Stimulated activated memory B cell treated with anti-CD40 and anti-IgM and Interleukin-4, amounts not matched to agents 10 μg/mL and 1 μg/mL and 100 μg/mL, for 72 hours (primary cell): ENCODE results near the gene TP53RK.

Experiments used
- ATAC-seq: fragments of 150-1000 bp; cut with Tn5 transposase; 2 replicates; pipeline ENCODE4 v1.10.0; 2021
- H3K27ac Mint-ChIP-seq: one replicate; pipeline ENCODE4 v1.8.0; 2022; ENCODE audit warnings: mild to moderate bottlenecking, mixed read lengths
- H3K27me3 Mint-ChIP-seq: one replicate; pipeline ENCODE4 v1.8.0; 2022; ENCODE audit warnings: mixed read lengths
- H3K36me3 Mint-ChIP-seq: one replicate; pipeline ENCODE4 v1.8.0; 2022; ENCODE audit warnings: mixed read lengths
- H3K4me1 Mint-ChIP-seq: one replicate; pipeline ENCODE4 v1.8.0; 2022; ENCODE audit warnings: mixed read lengths
- H3K4me3 Mint-ChIP-seq: one replicate; pipeline ENCODE4 v1.8.0; 2022; ENCODE audit warnings: mild to moderate bottlenecking, moderate library complexity, mixed read lengths
- H3K9me3 Mint-ChIP-seq: one replicate; pipeline ENCODE4 v1.8.0; 2022; ENCODE audit warnings: mixed read lengths

TP53RK gene

DNA sequence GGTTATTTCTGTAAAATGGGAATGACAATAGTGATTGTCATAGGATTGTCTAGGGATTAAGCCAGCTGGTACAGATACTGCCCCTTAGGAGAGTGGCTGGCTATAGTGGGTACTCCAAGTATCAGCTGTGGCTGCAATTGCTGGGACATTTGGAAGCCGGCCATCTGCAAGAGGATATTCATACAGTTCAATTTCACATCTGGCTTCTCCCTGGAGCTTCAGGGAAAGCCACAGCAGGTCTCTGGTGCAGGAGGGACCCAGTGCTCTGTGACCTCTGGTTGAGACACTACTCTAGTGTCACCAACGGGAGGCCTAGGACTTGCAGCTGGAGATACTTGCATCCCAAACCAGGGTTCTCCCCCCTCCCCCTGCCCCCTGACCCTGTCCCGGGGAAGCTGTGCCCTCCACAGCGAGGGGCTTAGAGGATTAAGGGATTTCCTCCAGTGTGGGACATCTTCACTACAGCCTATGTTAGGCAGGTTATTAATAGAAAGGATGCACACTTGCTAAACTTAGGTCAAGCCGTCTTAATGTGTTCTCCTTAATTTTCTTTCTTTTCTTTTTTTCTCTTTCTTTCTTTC, 22.9 kb upstream of the TP53RK start:
- Mint-ChIP-seq H3K9me3 (no peaks in the 10 kb centered on the region), H3K4me3 (no peak overlapping the region), H3K27me3 (peaks cover 75% of the 10 kb centered on the region), H3K4me1 (peaks cover 16% of the 10 kb centered on the region), H3K27ac (no peak overlapping the region), H3K36me3 (no peaks in the 10 kb centered on the region)
- ATAC-seq, result no peak

DNA sequence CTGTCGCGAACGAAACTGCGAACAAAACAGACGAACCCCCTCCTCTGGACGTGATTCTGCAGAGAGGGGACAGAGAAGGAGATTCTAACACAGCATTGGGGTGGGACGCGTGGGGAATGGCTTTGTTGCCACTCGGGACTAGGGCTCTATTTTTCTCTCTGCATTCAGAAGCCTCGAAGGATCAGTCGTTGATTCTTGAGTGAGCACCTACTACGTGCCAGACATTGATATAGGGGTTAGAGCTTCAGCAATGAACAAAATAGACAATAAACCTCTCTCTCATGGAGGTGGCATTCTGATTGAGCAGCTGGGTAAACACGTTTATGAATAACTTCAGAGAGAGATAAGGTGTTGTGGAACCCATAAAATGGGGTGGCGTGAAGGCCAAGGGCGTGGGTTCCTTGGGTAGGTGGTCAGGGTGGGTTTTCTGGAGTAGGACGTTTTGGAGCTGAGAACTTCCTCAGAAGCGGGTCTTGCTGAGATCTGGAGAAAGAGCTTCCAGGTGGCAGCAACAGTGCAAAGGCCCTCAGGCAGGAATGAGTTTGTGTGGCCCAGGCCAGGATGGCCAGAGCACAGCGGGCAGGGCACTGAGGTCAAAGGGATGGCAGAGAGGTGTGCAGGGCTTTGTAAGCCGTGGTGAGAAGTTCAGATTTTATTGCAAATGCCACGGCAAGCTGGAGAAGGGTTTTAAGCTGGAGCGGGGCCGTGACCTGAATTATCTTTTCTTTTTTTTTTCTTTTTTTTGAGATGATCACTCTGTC, 21.1 kb upstream of the TP53RK start:
- H3K9me3 Mint-ChIP-seq, result peaks cover 2% of the 10 kb centered on the region
- H3K4me3 Mint-ChIP-seq, result peak overlapping the region; percentile 59

GRCh38 chr20:46709459-46710152, 20.4 kb upstream of the TP53RK start, which contains the start of gene SLC2A10:
Gene SLC2A10, plus strand, starts transcription at chr20:46709649. Its CDS starts 88 bp downstream, at chr20:46709737.
- Mint-ChIP-seq H3K27ac (no peak within 1 kb of the TSS), H3K36me3 (no peaks in the 10 kb centered on the region), H3K4me3 (peak within 1 kb of the TSS; percentile 59), H3K27me3 (peaks cover 67% of the 10 kb centered on the region), H3K4me1 (peaks cover 16% of the 10 kb centered on the region), H3K9me3 (peaks cover 3% of the 10 kb centered on the region)
- peak; percentile 29 for ATAC-seq

More for the DNA sequence above, 21.1 kb upstream of the TP53RK start:
- Mint-ChIP-seq H3K36me3 (no peaks in the 10 kb centered on the region), H3K4me1 (peaks cover 16% of the 10 kb centered on the region), H3K27ac (no peak overlapping the region), H3K27me3 (peaks cover 68% of the 10 kb centered on the region)
- no peak for ATAC-seq

- peak overlapping the region; percentile 19 for H3K4me3 Mint-ChIP-seq
- H3K27ac Mint-ChIP-seq, result no peak overlapping the region
- H3K36me3 Mint-ChIP-seq, result no peaks in the 10 kb centered on the region
- ATAC-seq, result peak; percentile 32
- peaks cover 16% of the 10 kb centered on the region for H3K4me1 Mint-ChIP-seq
- peaks cover 3% of the 10 kb centered on the region for H3K9me3 Mint-ChIP-seq
- H3K27me3 Mint-ChIP-seq, result peaks cover 67% of the 10 kb centered on the region
Observed at GRCh38 chr20:46709055-46709458, 19.8 kb upstream of the TP53RK start.

- no peak overlapping the region for H3K27ac Mint-ChIP-seq
- H3K9me3 Mint-ChIP-seq, result peaks cover 3% of the 10 kb centered on the region
- H3K27me3 Mint-ChIP-seq, result peaks cover 66% of the 10 kb centered on the region
- H3K36me3 Mint-ChIP-seq, result no peaks in the 10 kb centered on the region
- no peak for ATAC-seq
- H3K4me1 Mint-ChIP-seq, result peaks cover 16% of the 10 kb centered on the region
- H3K4me3 Mint-ChIP-seq, result no peak overlapping the region
Observed at GRCh38 chr20:46708172-46708860, 19.1 kb upstream of the TP53RK start.

GRCh38 chr20:46706242-46706641, 17.0 kb upstream of the TP53RK start:
- Mint-ChIP-seq H3K27me3 (peaks cover 52% of the 10 kb centered on the region), H3K4me1 (peaks cover 16% of the 10 kb centered on the region), H3K4me3 (no peak overlapping the region), H3K27ac (no peak overlapping the region), H3K36me3 (no peaks in the 10 kb centered on the region), H3K9me3 (peaks cover 3% of the 10 kb centered on the region)
- ATAC-seq, result no peak

DNA sequence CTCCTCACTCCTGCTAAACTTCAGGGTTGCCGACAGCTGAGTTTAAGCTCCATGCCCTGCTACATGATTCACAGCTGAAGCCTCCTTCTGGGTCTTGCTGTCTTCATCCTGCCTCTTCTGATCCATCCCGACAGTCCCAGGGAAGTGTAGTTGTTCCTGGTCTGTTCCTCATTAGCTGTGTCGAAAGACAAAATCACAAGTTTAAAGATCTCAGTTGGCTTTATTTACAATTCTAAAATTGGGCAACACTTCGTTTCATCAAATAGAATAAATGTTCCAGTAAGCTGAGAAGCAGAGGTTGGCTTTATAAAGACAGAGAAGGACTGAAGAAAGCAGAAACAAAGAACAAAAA, 16.1 kb upstream of the TP53RK start:
- Mint-ChIP-seq H3K4me3 (no peak overlapping the region), H3K27ac (no peak overlapping the region), H3K9me3 (peaks cover 3% of the 10 kb centered on the region), H3K27me3 (peaks cover 52% of the 10 kb centered on the region), H3K36me3 (no peaks in the 10 kb centered on the region), H3K4me1 (peaks cover 13% of the 10 kb centered on the region)
- ATAC-seq, result no peak

GRCh38 chr20:46704714-46705377, 15.6 kb upstream of the TP53RK start:
- Mint-ChIP-seq H3K4me3 (no peak overlapping the region), H3K27ac (no peak overlapping the region), H3K27me3 (peaks cover 52% of the 10 kb centered on the region), H3K4me1 (peaks cover 8% of the 10 kb centered on the region), H3K36me3 (no peaks in the 10 kb centered on the region), H3K9me3 (peaks cover 3% of the 10 kb centered on the region)
- ATAC-seq, result no peak

DNA sequence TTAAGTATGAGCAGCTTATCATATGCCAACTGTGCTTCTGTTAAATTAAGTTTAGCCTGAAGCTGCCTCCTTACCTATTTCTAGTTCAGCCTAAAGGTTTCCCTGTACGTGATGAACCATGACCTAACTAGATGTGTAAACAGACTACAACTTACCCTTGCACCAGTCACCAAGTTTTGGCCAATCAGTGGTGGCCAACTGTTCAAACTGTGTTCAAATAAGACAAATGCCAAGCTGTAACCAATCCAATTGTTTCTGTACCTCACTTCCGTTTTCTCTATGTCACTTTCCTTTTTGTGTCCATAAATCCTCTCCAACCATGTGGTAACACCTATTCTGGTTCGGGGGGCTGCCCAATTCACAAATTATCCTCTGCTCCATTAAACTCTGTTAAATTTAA, 14.2 kb upstream of the TP53RK start:
- no peak overlapping the region for H3K27ac Mint-ChIP-seq
- peaks cover 52% of the 10 kb centered on the region for H3K27me3 Mint-ChIP-seq
- no peaks in the 10 kb centered on the region for H3K4me1 Mint-ChIP-seq
- peaks cover 3% of the 10 kb centered on the region for H3K9me3 Mint-ChIP-seq
- no peak overlapping the region for H3K4me3 Mint-ChIP-seq
- no peaks in the 10 kb centered on the region for H3K36me3 Mint-ChIP-seq
- ATAC-seq, result no peak

DNA sequence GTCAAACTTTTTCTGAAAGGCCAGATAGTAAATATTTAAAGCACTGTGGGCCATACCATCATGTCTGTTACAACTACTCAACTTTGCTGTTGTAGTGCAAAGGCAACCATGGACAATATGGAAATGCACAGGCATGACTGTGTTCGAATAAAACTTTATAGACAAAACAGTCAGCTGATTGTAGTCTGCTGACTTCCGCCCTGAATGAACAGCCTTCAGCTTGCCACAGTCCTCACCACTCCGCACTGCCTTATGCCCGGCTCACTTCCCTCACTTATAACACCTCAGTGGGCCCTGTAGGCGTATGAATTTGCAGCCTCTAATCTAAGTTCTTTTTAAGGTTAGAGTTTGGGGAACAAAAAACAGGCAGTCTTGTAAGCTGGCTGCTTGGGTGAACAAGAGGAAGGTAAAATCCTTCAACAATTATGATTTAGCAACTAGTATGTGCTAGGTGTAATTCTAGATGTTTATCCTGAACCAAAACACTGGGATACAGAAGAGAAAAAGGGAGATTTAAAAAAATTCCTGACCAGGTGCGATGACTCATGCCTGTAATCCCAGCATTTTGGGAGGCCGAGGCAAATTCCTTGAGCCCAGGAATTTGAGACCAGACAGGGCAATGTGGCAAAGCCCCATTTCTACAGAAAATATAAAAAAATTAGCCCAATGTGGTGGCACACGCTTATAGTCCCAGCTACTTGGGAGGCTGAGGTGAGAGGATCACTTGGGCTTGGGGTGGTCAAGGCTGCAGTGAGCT, 13.4 kb upstream of the TP53RK start:
- Mint-ChIP-seq H3K9me3 (peaks cover 3% of the 10 kb centered on the region), H3K27ac (no peak overlapping the region), H3K4me1 (no peaks in the 10 kb centered on the region), H3K4me3 (no peak overlapping the region), H3K27me3 (peaks cover 56% of the 10 kb centered on the region), H3K36me3 (no peaks in the 10 kb centered on the region)
- ATAC-seq, result no peak

DNA sequence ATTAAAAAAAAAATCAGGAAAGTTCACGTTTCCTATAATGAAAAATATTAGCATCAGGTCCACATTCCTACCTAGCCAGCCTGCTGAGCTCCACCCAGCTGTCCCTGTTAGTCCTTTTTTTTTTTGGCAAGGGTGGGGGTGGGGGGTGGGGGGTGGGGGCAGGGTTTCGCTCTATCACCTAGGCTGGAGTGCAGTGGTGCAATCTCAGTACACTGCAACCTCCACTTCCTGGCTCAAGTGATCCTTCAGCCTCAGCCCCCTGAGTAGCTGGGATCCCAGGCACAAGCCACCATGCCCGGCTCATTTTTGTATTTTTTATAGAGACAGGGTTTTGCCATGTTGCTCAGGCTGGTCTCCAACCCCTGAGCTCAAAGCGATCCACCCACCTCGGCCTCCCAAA, 12.7 kb upstream of the TP53RK start:
- no peak overlapping the region for H3K27ac Mint-ChIP-seq
- no peak overlapping the region for H3K4me3 Mint-ChIP-seq
- no peak for ATAC-seq
- H3K9me3 Mint-ChIP-seq, result peaks cover 3% of the 10 kb centered on the region
- no peaks in the 10 kb centered on the region for H3K4me1 Mint-ChIP-seq
- peaks cover 62% of the 10 kb centered on the region for H3K27me3 Mint-ChIP-seq
- no peaks in the 10 kb centered on the region for H3K36me3 Mint-ChIP-seq

- Mint-ChIP-seq H3K27ac (no peak overlapping the region), H3K36me3 (no peaks in the 10 kb centered on the region), H3K9me3 (peaks cover 3% of the 10 kb centered on the region), H3K4me1 (no peaks in the 10 kb centered on the region), H3K4me3 (no peak overlapping the region), H3K27me3 (peaks cover 66% of the 10 kb centered on the region)
- ATAC-seq, result no peak
Observed at GRCh38 chr20:46701556-46701955, 12.3 kb upstream of the TP53RK start.

- Mint-ChIP-seq H3K36me3 (no peaks in the 10 kb centered on the region), H3K27me3 (peaks cover 71% of the 10 kb centered on the region), H3K4me3 (no peak overlapping the region), H3K27ac (no peak overlapping the region), H3K4me1 (no peaks in the 10 kb centered on the region), H3K9me3 (peaks cover 3% of the 10 kb centered on the region)
- no peak for ATAC-seq
Observed at GRCh38 chr20:46701057-46701456, 11.8 kb upstream of the TP53RK start.

DNA sequence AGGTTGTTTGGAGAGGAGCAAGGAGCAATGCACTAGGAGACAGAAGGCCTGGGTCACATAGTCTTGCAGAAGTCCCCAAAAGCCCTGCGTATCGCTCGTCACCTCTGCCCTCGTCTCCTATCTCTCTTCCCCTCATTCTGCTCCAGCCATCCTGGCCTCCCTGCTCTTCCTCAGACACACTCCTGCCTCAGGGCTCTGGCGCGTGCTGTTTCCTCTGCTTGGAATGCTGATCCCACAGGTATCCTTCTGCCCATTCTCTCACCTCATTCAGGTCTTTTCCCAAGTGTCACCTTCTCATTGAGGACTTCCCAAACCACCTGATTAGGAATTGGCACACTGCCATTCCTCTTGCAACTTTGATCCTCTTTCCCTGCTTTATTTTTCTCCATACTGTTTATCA, 11.2 kb upstream of the TP53RK start:
- H3K9me3 Mint-ChIP-seq, result peaks cover 3% of the 10 kb centered on the region
- no peak overlapping the region for H3K27ac Mint-ChIP-seq
- no peaks in the 10 kb centered on the region for H3K4me1 Mint-ChIP-seq
- H3K36me3 Mint-ChIP-seq, result no peaks in the 10 kb centered on the region
- H3K4me3 Mint-ChIP-seq, result no peak overlapping the region
- no peak for ATAC-seq
- peaks cover 74% of the 10 kb centered on the region for H3K27me3 Mint-ChIP-seq
